Fibroblast of skin of scalp (primary cell): ENCODE results near the gene REC8.
"Not testable (repeated sequence)": the region's sequence is repeated elsewhere in the genome, so short reads cannot be mapped to it uniquely, and the experiment has no call there.

Experiments
- DNase-seq: peaks from one replicate; pipeline ENCODE4 v3.0.0-alpha.2; 2013

The REC8 gene

GRCh38 chr14:24185026-24185425 lies 13.1 kb downstream of the REC8 start:
- DNase-seq = no peak

DNA sequence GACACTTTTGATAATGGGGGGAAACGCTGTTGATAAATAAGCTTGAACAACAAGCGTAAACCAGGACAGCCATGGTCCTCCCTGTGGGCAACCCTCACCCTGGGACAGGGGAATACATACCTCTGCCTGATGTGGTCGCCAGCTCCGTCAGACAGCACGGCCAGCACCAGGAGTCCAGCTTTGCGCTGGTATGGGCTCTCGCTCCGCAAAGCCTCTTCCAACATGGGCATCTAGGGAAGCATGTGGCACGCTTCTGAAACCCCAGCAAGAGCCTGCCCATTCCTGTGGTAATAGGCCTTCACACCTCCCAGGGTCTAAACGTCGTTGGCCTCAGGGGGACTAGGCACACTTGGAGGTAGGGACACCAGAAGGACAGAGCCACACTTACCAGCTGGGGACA lies 13.9 kb downstream of the REC8 start:
- DNase-seq = no peak

DNA sequence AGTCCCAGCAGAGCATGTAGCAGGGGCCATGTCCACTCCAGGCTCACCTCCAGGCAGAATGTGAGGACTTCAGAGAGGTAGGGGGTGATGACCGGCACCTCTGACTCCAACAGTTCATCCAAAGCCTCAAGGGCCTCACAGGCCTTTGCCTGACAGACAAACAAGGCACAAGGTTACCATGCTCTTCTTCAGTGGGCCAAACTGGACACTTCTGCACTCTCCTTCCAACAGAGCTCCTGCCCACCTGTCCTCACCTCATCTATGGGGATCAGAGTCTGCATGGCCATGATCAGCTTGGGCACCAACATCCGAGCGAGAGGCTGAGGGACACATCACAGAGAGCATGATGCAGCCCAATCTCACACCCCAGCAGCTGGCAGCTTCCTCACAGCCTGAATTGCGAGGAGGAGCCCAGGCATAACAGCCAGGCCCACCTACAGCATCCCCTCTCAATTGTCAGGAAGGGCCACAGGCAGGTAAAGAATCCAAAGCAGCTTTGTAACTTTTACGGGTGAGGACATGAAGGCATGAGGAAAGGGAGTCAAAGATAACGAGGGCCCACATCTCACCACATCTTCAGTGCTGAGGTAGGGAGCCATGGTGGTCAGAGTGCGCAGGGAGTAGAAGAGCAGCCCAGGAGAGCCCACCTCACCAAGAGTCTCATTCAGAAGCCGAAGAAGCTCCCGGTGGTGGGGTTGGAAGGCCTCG lies 15.1 kb downstream of the REC8 start:
- DNase-seq = no peak

DNA sequence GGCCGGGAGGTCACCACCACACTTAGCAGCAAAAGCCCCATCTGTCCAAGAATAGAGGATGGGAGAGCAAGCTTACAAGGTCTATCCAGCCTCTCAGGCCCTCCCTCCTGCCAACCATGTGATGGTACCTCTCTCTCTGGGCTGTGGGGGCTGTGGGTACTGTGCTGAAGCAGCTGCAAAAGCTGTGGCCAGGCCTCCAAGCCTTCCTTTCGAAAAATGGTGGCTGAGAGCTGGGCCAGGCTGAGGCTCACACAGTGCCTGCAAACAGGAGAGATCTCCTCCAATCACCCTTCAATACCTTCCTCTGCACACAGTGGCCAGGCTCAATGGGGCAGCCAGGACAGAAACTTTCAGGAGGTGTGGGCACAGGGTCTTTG lies 15.6 kb downstream of the REC8 start:
- no peak for DNase-seq

- peak; percentile 98 for DNase-seq
Observed at GRCh38 chr14:24188251-24189058, 16.6 kb downstream of the REC8 start, which contains the start of gene IPO4. Gene IPO4 (minus strand): TSS chr14:24188816. CDS start chr14:24188787, 29 bp downstream.

DNA sequence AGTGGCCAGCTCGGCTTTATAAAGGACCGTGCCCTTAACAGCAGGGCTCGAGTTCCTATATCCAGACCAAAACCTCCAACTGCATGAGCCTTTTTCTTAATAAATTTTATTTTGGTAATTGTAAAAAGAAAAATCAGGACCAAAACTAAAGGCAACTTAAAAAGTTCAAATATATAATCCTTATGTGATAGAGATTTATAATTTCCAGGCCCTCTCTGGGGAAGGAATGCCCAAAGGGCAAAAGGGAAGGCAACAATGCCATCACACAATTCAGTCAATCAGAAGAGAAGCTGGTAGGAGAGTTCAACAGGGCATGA lies 17.1 kb downstream of the REC8 start:
- DNase-seq = no peak

GRCh38 chr14:24189460-24189859 lies 17.6 kb downstream of the REC8 start:
- DNase-seq = no peak

GRCh38 chr14:24190416-24190815 lies 18.5 kb downstream of the REC8 start:
- DNase-seq = no peak

DNA sequence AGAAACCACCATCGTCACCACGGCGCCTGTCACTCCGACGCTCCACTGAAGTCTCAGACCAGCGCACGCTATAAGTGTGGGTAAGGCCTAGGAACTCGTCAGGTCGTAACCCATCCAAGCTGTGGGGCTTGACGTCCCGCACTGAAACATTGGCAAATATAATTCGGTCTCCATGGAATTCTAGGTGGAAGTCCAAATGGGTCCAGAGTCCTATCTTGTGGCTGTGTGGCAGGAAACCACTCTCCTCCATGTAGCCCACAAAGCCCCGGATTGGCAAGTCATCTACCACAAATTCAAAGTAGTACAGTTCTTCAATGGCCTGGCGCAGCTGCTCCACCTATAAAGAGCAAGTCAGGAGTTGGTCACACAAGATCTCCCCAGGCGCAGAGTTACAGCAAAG lies 21.1 kb downstream of the REC8 start:
- no peak for DNase-seq

- DNase-seq = no peak
Observed at GRCh38 chr14:24194186-24194872, 22.4 kb downstream of the REC8 start.

DNA sequence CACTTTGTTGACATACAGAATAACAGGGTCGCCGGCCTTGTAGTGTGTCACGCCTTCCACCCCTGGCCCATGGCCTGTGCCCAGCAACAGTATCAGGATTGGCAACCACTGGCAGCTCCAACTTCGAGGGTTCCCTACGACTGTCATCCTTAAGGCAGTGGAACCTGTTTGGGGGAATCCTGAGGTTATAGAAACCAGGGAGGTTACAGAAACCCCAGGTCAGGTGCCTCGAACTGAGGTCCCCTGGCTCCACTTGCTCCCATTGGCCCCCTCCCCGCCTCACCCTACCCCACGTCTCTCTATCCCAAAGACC lies 22.9 kb downstream of the REC8 start:
- DNase-seq = no peak

- DNase-seq = peak; percentile 88
Observed at GRCh38 chr14:24195186-24196070, 23.5 kb downstream of the REC8 start, which contains the start of gene TM9SF1. Gene TM9SF1 (minus strand): TSS chr14:24195441. CDS start chr14:24195019, 422 bp downstream.

GRCh38 chr14:24196071-24197055 lies 24.5 kb downstream of the REC8 start:
- no peak for DNase-seq

DNA sequence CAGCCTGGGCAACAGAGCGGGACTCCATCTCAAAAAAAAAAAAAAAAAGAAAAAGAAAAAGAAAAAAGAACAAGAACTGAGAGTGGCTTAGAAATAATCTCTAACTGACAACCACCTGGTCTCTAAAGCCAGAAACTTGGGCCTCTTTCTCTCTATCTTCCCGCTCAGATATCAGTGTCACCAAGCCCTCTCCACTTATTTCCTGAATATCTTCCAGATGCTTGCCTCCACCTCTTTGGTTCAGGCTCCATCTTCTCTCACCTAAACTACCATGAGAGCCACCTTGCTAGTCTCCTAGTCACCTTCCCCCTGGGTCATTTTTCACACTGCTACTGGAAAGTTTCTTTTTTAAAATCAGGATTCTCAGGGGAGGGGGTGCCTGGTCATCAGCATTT lies 25.2 kb downstream of the REC8 start:
- DNase-seq = no peak

DNA sequence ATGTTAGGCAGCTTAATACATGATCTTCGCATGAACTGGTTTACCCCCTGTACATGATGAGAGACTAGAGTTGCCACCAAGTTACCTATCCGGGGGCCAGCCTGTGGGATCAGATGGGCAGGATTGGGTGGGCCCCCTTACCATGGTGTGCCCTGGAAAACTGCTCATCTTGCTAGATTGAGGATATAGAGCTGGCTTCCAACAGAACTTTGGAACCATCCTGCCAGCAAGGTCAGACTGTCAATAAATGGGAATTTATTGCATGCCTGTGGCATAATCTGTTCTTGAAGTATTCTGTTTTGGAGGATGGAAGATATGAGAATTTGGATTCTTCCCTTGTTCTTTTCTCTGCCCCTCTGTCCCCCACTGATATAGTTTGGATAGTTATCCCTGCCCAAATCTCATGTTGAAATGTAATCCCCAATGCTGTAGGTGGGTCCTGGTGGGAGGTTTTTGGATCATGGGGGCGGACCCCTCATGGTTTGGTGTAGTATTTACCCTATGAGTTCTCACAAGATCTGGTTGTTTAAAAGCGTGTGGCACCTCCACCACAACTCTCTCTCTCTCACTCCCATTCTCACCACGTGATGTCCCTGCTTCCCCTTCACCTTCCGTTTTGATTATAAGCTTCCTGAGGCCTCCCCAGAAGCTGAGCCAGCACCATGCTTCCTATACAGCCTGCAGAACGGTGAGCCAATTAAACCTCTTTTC lies 27.1 kb downstream of the REC8 start:
- no peak for DNase-seq

GRCh38 chr14:24202538-24202937 lies 30.7 kb downstream of the REC8 start:
- not testable (repeated sequence) for DNase-seq

GRCh38 chr14:24203249-24203886 lies 31.5 kb downstream of the REC8 start:
- not testable (repeated sequence) for DNase-seq

DNA sequence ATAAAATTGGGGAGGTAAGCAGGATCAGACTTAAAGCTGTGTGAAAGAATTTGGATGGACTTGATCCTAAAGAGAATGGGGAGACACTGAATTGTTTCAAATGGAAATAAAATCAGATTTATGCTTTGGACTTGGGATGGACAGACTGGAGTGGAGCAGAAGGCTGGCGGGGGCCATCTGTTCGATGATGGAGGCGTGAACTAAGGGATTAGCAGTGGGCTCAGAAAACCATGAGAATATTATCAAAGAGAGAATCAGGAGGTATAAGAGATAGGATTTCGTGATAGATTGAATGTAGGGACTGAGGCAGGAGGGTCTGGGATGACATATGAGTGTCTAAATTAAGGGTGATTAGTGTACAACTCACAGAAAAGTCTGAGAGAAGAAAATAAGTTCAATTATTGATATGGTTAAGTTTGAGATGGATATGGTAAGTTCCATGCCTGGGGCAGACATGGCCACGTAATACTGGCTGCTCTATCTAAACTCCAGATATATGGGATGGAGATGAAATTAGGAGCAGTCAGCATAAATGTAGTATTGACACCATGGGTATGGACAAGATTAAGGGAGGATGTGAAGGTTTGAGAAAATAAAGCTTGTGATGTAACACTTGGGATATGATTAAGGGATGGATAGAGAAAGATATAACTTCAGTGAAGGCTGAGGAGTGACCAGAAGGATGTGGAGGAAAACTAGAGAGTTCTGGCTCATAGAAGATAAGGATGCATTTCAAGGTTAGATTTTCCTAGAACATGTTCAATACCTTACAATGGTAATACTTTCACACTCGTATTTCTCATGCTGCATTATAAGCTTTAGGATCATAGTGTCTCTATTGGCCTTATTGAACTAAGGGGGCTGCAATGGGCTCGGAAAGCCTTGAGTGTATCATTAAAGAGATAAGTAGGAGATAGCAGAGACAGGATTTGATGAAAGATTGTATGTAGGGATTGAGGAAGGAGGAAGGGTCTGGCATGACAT lies 32.6 kb downstream of the REC8 start:
- no peak for DNase-seq
